NCI-H2171 (cell line): ENCODE results near the gene EYS.

Experiments
- DNase-seq: peaks from one replicate; lab custom pipeline; 2025; lab: John Stamatoyannopoulos, UW

EYS gene

DNA sequence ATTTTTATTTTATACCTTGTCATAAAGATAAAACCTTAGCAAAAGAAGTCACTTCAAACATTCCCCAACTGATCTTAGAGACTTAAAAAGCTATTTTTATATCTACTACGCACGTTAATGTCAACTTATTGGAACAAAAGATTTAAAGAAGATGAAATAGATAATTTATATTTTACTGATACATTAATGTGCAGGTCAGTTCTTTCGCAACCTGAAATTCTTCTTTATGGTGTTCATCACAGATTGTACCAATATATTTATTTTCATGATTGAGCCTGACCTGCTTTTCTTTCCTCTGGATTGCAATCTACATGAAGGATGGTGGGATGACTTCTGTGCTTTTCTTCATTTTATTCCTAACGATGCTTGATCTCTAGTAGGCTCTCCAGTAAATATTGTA is 1475.1 kb downstream of the EYS start:
- DNase-seq: no peak

- no peak for DNase-seq
Measured at GRCh38 chr6:64230530-64230929, 1476.5 kb downstream of the EYS start.

GRCh38 chr6:64227863-64228262 is 1479.2 kb downstream of the EYS start:
- DNase-seq: no peak

DNA sequence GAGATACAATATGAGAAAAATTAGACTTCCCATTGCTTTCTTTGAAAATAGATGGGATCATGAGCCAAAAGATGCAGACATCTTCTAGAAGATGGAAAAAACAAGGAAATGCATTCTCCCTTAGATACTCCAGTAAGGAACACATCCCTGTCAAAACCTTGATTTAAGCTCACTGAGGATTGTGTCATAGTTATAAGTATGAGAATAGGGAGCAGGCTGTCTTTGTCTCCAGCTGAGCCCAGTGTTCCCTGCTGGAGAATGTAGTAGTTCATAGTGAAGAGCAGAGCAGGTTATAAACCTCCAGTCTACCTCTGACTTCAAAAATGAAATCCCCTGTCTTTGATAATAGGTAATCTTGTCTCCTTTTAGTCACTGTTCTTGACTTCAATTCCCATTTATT is 1481.5 kb downstream of the EYS start:
- DNase-seq: no peak

GRCh38 chr6:64224819-64225218 is 1482.2 kb downstream of the EYS start:
- DNase-seq: peak; percentile 89

GRCh38 chr6:64221776-64222175 is 1485.2 kb downstream of the EYS start:
- DNase-seq: no peak

DNA sequence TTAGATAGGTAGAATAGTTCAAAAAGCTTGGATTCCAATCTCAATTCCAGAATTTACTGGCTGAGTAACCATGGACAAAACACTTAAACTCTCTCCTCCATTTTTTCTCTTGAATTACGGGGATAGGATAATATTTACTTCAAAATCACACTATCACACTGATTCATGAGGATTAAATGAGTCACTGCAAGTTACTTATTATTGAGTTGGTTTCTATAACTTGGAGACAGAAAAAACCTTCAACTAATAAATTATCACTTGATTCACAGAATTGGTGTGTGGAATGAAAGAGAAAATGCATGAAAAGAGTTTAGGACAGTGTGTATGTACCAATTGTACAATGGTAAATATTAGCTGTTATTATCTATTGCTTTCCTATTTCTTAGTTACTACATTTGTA is 1486.2 kb downstream of the EYS start:
- no peak for DNase-seq

DNA sequence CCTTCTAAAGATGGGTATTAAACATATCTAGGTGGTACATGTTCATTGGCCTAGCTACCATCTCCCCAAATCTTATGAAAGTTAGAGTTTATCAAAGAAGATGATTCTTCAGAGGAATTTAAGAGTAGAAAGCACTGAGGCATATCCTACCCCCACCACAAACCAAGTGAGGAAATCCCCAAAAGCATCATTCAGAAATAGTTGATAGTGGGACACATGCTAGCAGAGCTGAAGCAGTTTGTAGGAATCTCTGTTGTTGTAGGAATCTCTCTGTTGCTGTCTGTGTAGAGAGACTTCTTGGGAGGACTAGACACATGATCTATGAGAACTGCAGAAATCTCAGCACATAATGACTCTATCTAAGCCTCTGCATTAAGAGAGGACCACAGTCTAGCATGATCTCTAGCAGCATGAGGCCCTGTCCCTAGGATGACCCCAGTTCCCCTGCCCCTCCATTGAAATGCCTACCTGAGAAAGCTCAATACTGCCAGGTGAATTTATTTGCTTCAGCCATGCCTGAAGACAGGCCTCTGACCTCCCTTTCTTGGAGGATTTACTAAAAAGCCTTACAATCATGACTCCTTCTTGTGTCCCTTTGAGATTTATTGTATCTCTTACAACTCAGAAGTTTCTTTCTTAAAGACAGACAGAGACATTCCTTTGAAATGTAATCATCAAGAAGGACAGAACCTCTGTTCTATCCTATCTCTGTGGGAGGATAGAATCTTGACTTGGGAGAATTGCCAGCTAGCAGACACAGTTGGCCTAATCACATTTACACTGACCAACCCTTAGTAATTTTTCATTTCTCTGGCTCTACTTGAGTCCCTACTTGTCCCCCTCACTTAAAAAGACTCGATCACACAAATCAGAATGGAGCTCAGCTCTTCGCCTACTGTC is 1489.1 kb downstream of the EYS start:
- DNase-seq: no peak

DNA sequence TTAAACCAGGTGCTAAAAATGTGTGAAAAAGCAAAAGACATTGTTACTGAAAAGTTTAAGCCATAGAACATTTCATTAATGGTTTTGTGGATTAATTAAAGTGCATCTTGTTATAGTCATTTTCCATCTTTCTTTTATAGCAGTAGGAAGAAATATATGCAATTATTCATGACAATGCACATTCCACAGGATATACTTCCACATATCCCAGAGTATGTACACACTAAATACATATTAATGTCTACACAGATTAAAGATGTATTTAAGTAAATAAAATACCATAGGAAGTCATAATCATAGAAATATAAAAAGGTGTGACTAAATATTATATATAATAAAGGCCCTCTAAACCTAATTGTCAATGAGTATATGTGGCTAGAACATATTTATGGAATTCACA is 1492.7 kb downstream of the EYS start:
- DNase-seq: no peak

DNA sequence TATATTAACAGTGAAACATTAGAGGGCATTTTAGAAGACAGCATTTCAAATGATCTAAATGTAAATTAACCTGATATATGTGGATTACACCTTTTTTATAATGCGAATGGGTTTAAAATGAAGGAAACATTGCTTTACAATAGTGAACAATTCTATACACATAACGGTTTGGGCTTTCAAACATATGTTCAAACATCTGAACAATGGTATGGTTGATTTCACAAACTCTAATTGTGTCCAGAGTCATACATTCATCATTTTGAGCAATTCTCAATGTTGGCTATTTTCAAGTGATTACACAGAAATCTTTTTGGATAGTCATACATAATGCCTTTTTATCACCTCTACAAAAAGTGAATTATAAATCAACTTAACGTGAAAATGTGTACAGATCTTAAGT is 1493.3 kb downstream of the EYS start:
- no peak for DNase-seq

- no peak for DNase-seq
Measured at GRCh38 chr6:64197246-64197645, 1509.8 kb downstream of the EYS start.

DNA sequence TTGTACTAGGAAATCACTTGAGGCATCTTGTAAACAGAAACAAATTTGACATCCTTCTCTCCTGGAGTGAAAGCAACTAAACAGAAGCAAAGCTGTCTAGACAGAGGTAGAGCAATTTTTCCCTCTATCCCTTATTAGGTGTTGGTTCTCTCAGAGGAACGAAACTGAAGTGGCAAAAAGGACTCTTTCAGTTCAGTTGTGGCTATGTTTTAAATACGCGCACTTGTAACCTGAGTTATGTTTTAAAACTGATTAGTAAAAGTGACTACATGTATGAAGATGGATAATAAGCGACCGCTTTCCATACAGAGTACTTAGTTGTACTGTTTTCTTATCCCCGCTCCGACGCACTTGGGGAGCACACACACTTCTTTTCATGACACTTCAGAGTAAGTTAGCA is 1520.4 kb downstream of the EYS start:
- DNase-seq: no peak

DNA sequence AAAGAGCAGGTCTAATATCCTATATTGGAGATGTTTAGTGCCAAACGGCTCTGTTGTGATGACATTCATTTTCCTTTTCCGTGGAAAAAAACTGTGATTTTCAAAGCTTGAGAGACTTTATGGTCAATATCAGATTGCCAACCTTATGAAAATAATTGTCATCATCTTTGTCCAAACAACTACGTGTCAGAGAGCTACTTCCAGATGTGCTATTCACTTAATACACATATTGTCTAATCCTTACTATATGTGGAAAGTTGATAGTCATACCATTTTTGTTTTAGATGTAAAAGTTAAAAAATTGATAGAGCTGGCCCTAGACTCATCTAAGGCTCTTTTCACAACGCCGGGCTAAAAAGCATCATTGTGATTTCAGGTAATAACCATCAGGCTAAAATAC is 1521.4 kb downstream of the EYS start:
- no peak for DNase-seq

- DNase-seq: no peak
Measured at GRCh38 chr6:64175296-64175695, 1531.7 kb downstream of the EYS start.

- DNase-seq: no peak
Measured at GRCh38 chr6:64170316-64170715, 1536.7 kb downstream of the EYS start.

GRCh38 chr6:64160486-64160885 is 1546.5 kb downstream of the EYS start:
- no peak for DNase-seq

- no peak for DNase-seq
Measured at GRCh38 chr6:64155063-64155462, 1552.0 kb downstream of the EYS start.

- no peak for DNase-seq
Measured at GRCh38 chr6:64146876-64147275, 1560.2 kb downstream of the EYS start.

GRCh38 chr6:64146094-64146493 is 1560.9 kb downstream of the EYS start:
- no peak for DNase-seq

DNA sequence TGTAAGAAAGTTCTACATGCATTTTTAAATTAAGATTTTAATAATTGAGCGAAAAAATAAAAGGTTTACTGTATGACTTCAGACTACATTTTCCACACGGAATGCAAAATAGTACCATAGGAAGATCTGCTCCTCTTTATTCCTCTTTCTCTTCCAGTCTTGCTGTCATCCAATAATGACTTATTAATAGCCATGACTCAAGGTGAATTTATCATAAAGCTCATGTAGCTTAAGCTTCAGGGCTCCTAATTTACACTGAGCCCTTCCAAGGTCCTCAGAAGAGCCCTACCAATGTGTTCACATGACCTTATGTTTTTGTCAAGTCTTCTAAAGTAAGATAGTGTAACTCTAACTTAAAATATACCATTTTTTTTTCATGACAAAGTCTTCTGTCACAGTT is 1561.4 kb downstream of the EYS start:
- DNase-seq: no peak

DNA sequence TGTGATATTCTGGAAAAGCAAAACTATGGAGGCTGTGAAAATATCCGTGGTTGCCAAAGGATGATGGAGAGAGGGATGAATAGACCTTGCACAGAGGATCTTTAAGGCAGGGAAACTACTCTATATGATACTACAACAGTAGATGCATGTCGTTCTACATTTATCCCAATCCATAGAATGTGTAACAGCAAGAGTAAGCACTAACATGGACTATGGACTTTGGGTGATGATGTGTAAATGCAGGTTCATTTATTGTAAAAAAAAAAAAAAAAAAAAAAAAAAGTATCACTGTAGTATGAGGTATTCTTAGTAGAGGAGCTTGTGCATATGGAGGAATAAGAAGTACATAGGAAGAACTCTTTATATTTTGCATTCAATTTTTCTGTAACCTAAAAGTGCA is 1563.9 kb downstream of the EYS start:
- no peak for DNase-seq

GRCh38 chr6:64141680-64142079 is 1565.3 kb downstream of the EYS start:
- no peak for DNase-seq

DNA sequence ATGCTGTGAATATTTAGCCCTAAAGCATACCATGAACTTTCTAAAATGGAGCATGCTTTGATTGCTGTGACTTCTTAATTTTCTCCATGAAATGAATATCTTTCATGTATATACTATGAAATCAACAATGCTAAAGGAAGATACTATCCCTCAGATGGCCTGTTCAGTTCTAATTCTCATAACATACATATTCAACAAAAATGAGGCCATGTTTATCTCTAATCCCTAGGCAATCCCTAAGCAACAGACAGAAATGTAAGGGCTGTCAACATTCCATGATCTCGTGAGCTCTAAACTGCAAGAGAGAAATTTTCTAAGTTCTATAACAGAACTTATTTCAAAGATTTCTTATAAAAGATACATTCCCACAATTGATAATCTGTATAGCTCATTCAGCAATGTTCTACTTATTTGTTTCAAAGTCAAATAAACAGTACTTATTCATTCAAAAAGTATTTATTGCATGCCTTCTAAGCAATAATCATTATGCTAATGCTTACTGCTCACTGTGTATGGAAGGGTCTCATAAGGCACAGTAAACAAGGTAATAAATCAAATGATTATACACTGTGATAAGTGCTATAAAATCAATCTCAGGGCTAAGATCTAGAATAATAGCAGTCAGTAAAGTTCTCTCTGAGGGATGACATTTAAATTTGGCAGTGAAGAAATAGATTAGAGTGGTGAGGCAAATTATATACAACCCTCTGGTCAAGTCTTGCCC is 1578.6 kb downstream of the EYS start:
- DNase-seq: no peak
